Endometrial microvascular endothelial cells (primary cell): ENCODE measurements around the gene TUBA1B. TPM values are rescaled to one million over a fixed set of nuclear protein-coding genes. Genes with fewer than 3 reads are reported as not detected.

Experiments used
- in situ Hi-C: cut with HindIII; loops from 2 replicates; pipeline ENCODE4 v1.10.0; 2017; ENCODE audit warnings: low sequenced_read_pairs, low pct_unique_long_range_greater_than_20kb; ENCODE audit errors: inconsistent ontology term
- total RNA-seq: library from RNA; depleted of rRNA; stranded (reverse); fragments of >200 nt; gene quantifications from one replicate; pipeline ENCODE4 v1.2.3, GENCODE V29; 2015; ENCODE audit errors: inconsistent ontology term

Gene TUBA1B
- total RNA-seq, 1 donor from 2014 or later, result 4,601 TPM

GRCh38 chr12:49092816-49093406 lies 38.3 kb downstream of the TUBA1B start:
- in situ Hi-C loops, result no loop called here

- in situ Hi-C loops, result no loop called here
Observed at GRCh38 chr12:49092086-49092815, 38.9 kb downstream of the TUBA1B start.

- in situ Hi-C loops, result no loop called here
Observed at GRCh38 chr12:49091836-49092085, 39.4 kb downstream of the TUBA1B start.

- in situ Hi-C loops, result no loop called here
Observed at GRCh38 chr12:49091056-49091835, 39.9 kb downstream of the TUBA1B start.

- in situ Hi-C loops, result no loop called here
Observed at GRCh38 chr12:49089821-49090773, 41.1 kb downstream of the TUBA1B start.

GRCh38 chr12:49088932-49089330 lies 42.3 kb downstream of the TUBA1B start:
- in situ Hi-C loops, result no loop called here

GRCh38 chr12:49088150-49088931 lies 42.9 kb downstream of the TUBA1B start:
- in situ Hi-C loops, result no loop called here

- in situ Hi-C loops, result no loop called here
Observed at GRCh38 chr12:49086116-49086515, 45.1 kb downstream of the TUBA1B start.

GRCh38 chr12:49084438-49084837 lies 46.8 kb downstream of the TUBA1B start:
- in situ Hi-C loops, result no loop called here

GRCh38 chr12:49079793-49080192 lies 51.4 kb downstream of the TUBA1B start:
- in situ Hi-C loops, result no loop called here

Other genes starting within 250 kb of the TUBA1B start
- gene FKBP11, start 205.9 kb downstream of the TUBA1B start, total RNA-seq, result 53.0 TPM
- gene ARF3, start 173.9 kb downstream of the TUBA1B start, total RNA-seq, result 114 TPM
- gene WNT10B, start 159.7 kb downstream of the TUBA1B start, total RNA-seq, result not detected
- not detected for gene WNT1, start 153.1 kb downstream of the TUBA1B start, total RNA-seq
- 0.93 TPM for gene DDN, start 132.0 kb downstream of the TUBA1B start, total RNA-seq
- 87.2 TPM for gene PRKAG1, start 112.6 kb downstream of the TUBA1B start, total RNA-seq
- gene KMT2D, start 70.6 kb downstream of the TUBA1B start, total RNA-seq, result 23.4 TPM
- gene RHEBL1, start 61.4 kb downstream of the TUBA1B start, total RNA-seq, result 0.46 TPM
- 6.2 TPM for gene DHH, start 36.6 kb downstream of the TUBA1B start, total RNA-seq
- 59.4 TPM for gene LMBR1L, start 20.5 kb downstream of the TUBA1B start, total RNA-seq
- gene TUBA1A, start 57.7 kb upstream of the TUBA1B start, total RNA-seq, result 848 TPM
- 2,045 TPM for gene TUBA1C, start 133.7 kb upstream of the TUBA1B start, total RNA-seq
- gene PRPH, start 163.8 kb upstream of the TUBA1B start, total RNA-seq, result not detected
- 32.7 TPM for gene TROAP, start 191.9 kb upstream of the TUBA1B start, total RNA-seq
- gene C1QL4, start 205.8 kb upstream of the TUBA1B start, total RNA-seq, result not detected
- gene DNAJC22, start 215.5 kb upstream of the TUBA1B start, total RNA-seq, result 1.1 TPM
- 65.6 TPM for gene SPATS2, start 236.1 kb upstream of the TUBA1B start, total RNA-seq